ENCODE results near the gene SAMD9L.

DNA sequence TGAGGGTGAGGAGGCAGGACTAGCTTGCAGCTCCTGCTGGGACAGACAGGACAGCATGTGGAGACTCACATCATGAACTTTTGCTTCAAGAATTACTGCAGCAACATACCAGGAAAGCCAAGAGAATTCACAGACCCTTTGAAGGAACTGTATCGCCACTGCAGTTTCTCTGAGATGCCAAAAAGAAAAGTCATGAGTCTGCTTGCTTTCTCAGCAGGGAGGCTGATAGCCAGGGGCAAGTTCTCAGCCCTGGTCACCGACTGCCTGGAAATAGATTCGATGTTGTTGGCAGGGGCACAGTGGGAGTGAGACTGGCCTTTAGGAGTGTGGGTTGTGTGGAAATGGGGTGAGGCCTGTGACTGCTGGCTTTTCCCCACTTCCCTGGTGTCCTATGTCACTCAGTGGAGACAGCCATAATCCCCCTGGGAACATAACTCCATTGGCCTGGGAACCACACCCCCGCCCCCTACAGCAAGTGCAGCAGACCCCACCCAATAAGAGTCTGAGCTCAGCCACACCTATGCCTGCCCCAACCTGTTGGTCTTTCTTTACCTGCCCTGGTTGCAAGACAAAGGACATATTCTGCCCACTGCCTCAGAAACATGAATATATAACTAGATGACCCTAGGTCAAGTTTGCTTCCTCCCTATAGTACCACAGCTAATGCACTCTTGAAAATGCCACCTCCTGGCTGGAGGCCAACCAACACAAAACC, 28.8 kb downstream of the SAMD9L start:
- TF ChIP-seq, protein P1, sequence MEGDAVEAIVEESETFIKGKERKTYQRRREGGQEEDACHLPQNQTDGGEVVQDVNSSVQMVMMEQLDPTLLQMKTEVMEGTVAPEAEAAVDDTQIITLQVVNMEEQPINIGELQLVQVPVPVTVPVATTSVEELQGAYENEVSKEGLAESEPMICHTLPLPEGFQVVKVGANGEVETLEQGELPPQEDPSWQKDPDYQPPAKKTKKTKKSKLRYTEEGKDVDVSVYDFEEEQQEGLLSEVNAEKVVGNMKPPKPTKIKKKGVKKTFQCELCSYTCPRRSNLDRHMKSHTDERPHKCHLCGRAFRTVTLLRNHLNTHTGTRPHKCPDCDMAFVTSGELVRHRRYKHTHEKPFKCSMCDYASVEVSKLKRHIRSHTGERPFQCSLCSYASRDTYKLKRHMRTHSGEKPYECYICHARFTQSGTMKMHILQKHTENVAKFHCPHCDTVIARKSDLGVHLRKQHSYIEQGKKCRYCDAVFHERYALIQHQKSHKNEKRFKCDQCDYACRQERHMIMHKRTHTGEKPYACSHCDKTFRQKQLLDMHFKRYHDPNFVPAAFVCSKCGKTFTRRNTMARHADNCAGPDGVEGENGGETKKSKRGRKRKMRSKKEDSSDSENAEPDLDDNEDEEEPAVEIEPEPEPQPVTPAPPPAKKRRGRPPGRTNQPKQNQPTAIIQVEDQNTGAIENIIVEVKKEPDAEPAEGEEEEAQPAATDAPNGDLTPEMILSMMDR (IDR thresholded peaks at IDR 0.05), result no peak
- no peak for TF ChIP-seq POLR2A (IDR thresholded peaks at IDR 0.05)

Measured in heart left ventricle (tissue), 13 donors.